GM19324 (cell line): ENCODE data around the gene PBX1.
"Not testable (repeated sequence)": the region's sequence is repeated elsewhere in the genome, so short reads cannot be mapped to it uniquely, and the experiment has no call there.

ENCODE experiments used
- ATAC-seq: cut with Tn5 transposase; IDR thresholded peaks from one replicate; pipeline ENCODE4 v1.9.1; 2021; ENCODE audit warnings: mild to moderate bottlenecking, moderate library complexity; ENCODE audit not compliant: unreplicated experiment, low FRiP score

The PBX1 gene

DNA sequence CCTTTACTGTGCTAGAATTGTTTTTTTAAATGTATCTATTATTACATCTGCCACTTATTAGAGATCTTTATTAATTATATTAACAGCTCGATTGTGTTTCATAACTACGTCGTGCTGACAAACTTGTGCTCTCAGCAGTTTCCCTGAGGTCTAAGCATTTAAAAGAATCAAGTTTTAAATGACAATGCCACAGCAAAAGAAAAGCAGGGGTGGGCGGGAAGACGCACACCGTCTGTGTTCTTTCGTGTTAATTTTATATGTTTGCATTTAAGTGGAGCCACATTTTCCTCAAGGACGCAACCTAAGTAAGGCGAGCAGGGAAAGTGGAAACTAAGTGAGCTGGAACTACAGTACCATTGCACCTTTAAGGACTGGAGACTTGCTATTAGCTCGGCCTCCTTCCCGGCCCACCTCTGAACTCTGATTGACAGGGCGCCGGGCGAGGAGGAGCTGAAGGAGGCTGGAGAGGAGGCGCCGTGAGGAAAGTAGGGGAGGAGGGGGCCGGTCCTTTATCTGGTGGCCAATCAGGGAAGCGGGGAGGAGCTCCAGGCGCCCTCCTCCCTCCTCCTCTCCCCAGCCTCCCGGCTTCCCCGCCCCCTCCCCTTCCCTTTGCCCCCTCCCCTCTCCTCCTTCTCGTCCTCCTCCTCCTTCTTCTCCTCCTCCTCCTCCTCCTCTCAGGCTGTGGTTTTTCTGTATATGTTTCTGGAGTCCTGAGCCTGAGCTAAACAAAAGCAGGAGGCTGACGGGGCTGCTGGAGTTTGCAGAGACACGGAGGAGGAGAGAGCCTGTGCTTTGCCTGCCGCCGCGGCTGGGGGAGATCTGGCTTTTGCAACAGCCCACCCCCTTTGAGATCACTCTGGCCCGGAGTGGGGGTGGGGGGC, at the start of gene PBX1:
Gene PBX1 (plus strand): TSS at position 724 of the 881 bp plus-strand sequence.
- peak; percentile 100 for ATAC-seq

DNA sequence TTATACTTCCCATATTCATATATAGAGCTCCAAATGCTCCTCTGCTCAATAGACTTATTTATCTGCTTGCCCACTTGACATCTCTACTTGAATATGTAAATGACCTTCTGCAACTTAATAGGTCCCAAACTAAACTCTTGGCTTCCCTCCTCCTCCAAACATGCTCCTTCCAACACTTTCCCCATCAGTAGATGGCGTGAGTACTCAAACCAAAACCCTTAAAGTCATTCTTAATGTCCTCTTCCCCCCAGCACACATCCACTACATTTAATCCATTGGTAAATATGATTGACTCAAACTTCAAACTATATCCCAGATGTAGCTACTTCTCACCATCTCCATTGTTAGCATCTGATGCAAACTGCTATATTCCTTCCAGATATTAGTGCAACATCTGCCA, 48.5 kb upstream of the PBX1 start:
- ATAC-seq, result no peak

GRCh38 chr1:164511001-164511705, 47.8 kb upstream of the PBX1 start:
- no peak for ATAC-seq

DNA sequence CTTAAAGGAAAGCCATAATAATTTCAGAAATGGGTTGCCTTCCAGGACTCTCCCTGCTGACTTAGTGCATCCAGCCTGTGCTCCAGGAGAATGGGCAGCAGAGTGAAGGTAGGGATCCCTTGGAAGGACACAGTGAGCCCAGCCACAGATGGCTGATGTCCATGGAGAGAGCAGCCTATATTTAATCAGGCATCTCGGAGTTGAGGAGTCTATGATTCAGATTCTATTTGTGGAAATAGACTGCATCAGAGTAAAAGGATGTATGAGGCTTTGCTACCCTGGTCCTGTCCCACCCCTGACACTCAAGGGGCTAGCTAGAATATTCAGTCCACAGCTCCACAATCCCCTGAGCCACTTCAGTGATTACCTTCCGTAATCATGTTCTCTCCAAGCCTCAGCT, 43.8 kb upstream of the PBX1 start:
- ATAC-seq, result no peak

GRCh38 chr1:164515711-164516331, 43.2 kb upstream of the PBX1 start:
- ATAC-seq, result no peak

GRCh38 chr1:164516591-164516990, 42.4 kb upstream of the PBX1 start:
- no peak for ATAC-seq

GRCh38 chr1:164518692-164519332, 40.2 kb upstream of the PBX1 start:
- ATAC-seq, result no peak

GRCh38 chr1:164519426-164519825, 39.6 kb upstream of the PBX1 start:
- no peak for ATAC-seq

GRCh38 chr1:164524810-164525209, 34.2 kb upstream of the PBX1 start:
- no peak for ATAC-seq

DNA sequence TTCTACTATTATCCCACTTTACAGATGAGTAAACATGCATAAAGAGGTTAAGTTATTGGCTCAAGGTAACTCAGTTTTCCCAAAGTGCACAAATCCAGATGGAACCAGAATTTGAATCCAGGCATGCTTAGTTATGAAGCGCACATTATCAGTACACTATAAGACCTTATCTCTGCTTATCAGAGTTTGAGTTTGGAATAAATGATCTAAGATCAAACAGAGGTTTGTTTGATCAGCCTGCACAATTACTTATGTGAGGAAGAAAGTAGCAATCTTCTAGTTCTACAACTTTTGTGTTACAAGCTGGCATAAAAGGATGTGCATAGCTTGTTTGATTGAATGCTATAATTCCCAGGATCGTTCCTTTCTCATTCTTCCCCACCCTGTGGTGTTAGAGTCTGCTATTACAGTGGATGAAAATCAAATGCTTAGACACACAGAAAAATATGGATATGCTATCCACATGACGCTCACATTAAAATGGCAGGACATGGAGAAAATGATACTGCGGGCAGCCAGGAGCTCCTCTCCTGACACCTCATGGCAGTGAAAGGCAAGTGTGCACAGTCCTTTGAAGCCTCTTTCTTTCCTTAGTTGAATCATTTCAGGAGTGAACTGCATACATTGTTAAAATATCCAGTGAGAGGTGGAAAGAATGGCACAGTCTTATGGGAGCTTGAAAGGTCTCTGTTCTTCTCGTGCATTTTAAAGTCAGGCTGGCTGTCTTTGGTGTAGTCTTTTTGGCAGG, 23.9 kb upstream of the PBX1 start:
- no peak for ATAC-seq

DNA sequence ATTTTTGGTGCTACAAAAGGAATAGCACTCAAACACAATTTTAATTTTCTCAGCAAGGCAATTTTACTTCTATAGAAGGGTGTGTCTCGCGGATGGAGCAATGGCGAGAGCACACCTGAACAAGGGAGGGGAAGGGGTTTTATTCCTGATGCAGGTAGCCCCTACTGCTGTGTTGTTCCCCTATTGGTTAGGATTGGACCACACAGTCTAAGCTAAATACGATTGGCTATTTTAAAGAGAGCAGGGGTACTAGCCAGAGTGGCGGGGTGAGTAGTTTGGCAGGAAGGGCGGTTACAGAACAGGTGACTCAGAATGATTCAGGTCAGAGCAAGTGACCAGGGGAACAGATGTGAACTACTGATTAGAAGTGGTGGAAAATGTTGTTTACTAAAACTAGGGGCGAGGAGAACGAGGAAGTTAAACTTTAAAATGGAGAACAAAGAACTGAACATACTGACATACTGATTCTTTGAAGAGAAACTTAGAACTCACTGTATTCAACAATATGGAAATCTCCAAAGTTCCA, 6.5 kb upstream of the PBX1 start:
- ATAC-seq, result not testable (repeated sequence)

GRCh38 chr1:164557270-164557669, 1.7 kb upstream of the PBX1 start:
- ATAC-seq, result no peak

DNA sequence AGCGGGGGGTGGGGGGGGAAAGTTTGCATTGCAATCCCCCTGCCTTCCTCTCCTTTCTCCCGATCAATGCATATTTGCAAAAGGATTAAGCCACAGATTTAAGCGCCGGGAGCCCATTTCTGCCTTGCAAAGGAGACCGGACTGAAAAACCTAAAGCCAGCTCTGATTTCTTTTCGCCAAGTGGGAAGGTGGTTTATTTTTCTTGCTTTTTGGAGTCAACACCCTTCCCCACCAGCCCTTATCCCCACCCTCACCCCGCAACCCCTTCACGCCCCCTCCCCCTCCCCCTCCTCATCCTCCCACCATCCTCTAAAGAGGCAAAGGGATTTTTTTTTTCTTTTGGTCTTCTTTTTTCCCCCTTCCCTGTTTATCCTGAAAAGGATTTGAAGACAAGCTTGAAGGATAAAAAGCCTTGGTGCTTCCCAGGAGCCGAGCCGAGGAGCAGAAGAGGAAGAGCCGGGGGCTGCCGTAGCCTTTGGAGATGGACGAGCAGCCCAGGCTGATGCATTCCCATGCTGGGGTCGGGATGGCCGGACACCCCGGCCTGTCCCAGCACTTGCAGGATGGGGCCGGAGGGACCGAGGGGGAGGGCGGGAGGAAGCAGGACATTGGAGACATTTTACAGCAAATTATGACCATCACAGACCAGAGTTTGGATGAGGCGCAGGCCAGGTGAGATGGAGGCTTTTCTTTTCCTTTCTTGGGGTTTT, 513 bp downstream of the PBX1 start:
- ATAC-seq, result no peak

DNA sequence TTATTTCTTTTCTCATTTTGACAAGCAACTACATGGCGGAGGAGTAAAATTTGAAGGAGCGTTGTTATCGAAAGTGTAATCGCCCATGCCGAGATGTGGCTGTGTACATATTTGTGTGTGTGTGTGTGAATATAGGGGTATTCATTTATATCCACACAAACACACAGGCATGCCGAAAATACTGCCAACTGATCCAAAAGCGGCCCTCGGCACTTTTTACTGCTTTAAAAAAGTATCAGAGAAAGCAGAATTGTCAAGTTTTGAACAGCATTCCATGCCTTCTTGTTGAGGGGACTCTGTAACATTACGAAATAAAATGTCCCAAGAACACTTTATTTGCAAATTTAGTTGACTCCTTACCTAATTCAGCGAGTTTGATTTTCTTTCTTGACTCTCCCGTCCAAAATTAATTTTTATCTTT, 1.1 kb downstream of the PBX1 start:
- no peak for ATAC-seq

- ATAC-seq, result no peak
Observed at GRCh38 chr1:164560556-164560955, 1.6 kb downstream of the PBX1 start.

- no peak for ATAC-seq
Observed at GRCh38 chr1:164561007-164561406, 2.0 kb downstream of the PBX1 start.

- ATAC-seq, result no peak
Observed at GRCh38 chr1:164561472-164561871, 2.5 kb downstream of the PBX1 start.

GRCh38 chr1:164562061-164562460, 3.1 kb downstream of the PBX1 start:
- ATAC-seq, result no peak

GRCh38 chr1:164562511-164562910, 3.5 kb downstream of the PBX1 start:
- no peak for ATAC-seq
